Activated CD8-positive, alpha-beta memory T cell treated with anti-CD3 and anti-CD28 coated beads, Interleukin-2, amount 50 U/mL, for 24 hours (primary cell): Measurements from ENCODE around the gene POMC.
"Not testable (repeated sequence)": the region's sequence is repeated elsewhere in the genome, so short reads cannot be mapped to it uniquely, and the experiment has no call there.

Experiments used
- DNase-seq: peaks from one replicate; pipeline ENCODE4 v3.0.0-alpha.2; 2020; ENCODE audit errors: extremely low read depth

The POMC gene

GRCh38 chr2:25168256-25169072 is at the start of gene POMC:
POMC (minus strand) TSS chr2:25168580; CDS start chr2:25164772, 3,808 bp downstream.
- no peak for DNase-seq

GRCh38 chr2:25218100-25218499 is 49.7 kb upstream of the POMC start:
- DNase-seq: no peak

- peak; percentile 64 for DNase-seq
These were observed 47.7 kb upstream of the POMC start for GRCh38 chr2:25215948-25216679.

- DNase-seq: no peak
These were observed 46.9 kb upstream of the POMC start for GRCh38 chr2:25215232-25215631.

GRCh38 chr2:25213229-25213628 is 44.8 kb upstream of the POMC start:
- DNase-seq: no peak

GRCh38 chr2:25210923-25211322 is 42.5 kb upstream of the POMC start:
- not testable (repeated sequence) for DNase-seq

GRCh38 chr2:25207078-25207545 is 38.7 kb upstream of the POMC start:
- no peak for DNase-seq

- no peak for DNase-seq
These were observed 35.9 kb upstream of the POMC start for GRCh38 chr2:25204190-25204838.

GRCh38 chr2:25202275-25202674 is 33.9 kb upstream of the POMC start:
- DNase-seq: no peak

GRCh38 chr2:25201794-25202193 is 33.4 kb upstream of the POMC start:
- DNase-seq: no peak

- DNase-seq: no peak
These were observed 32.9 kb upstream of the POMC start for GRCh38 chr2:25201265-25201664.

GRCh38 chr2:25198576-25198975 is 30.2 kb upstream of the POMC start:
- no peak for DNase-seq

- DNase-seq: no peak
These were observed 29.8 kb upstream of the POMC start for GRCh38 chr2:25198209-25198525.

GRCh38 chr2:25197336-25198208 is 29.2 kb upstream of the POMC start:
- no peak for DNase-seq

- DNase-seq: no peak
These were observed 26.3 kb upstream of the POMC start for GRCh38 chr2:25194576-25195122.

GRCh38 chr2:25190536-25190935 is 22.2 kb upstream of the POMC start:
- DNase-seq: no peak

- DNase-seq: no peak
These were observed 20.0 kb upstream of the POMC start for GRCh38 chr2:25188405-25188804.

- DNase-seq: no peak
These were observed 19.5 kb upstream of the POMC start for GRCh38 chr2:25187729-25188350.

- DNase-seq: no peak
These were observed 15.9 kb upstream of the POMC start for GRCh38 chr2:25184254-25184653.

GRCh38 chr2:25178976-25179375 is 10.6 kb upstream of the POMC start:
- no peak for DNase-seq

- DNase-seq: no peak
These were observed 8.8 kb upstream of the POMC start for GRCh38 chr2:25177211-25177611.
